LoVo (cell line): ENCODE results near the gene PRM2.

Source experiments
- DNase-seq: peaks from one replicate; pipeline ENCODE4 v3.0.0-alpha.2; 2016; ENCODE audit warnings: low spot score

The PRM2 gene

DNA sequence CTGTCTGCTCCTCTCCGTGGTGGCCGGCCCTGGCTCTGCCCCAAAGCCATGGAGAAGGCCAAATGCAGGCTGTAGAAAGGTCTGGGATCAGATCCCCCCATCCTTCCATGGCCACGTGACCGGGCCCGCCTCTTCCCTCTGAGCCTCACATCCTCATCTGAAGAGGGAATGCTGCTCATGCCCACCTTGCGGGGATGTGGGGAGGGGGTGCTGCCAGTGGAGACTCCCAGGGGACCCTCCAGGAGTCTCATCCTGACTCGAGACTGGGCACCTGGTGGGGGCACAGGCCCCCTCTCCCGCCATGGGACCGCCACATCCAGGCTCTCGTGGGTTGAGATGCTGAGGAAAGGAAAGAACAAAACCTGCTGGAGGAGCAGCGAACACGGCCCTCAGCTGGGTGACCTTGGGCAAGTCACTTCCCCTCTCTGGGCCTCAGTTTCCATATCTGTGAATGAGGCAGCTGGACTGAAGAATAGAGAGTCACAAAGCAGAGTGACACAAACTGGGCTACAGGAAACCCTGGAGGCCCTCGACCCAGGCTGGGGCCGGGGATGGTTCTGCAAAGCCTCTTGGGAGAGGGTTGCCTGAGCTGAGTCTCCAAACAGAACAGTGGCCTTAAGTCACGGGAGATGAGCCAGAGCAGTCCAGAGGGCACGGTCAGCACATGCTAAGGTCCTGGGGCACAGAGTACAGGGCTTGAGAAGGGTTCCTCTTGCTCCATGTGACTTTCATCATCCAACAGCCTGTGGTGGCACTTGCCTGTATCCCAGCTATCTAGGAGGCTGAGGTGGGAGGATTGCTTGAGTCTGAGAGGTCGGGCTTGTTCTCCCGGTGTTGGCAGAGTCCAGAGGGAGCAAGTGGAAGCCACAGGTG lies 50.4 kb downstream of the PRM2 start:
- DNase-seq = no peak
